GM18526 (cell line): Measurements from ENCODE around the gene ZDHHC1.

Experiments
- POLR2A ChIP-seq: IDR thresholded peaks from 3 replicates; pipeline ENCODE4 v1.6.1; 2011; ENCODE audit not compliant: insufficient read length; ENCODE audit errors: extremely low read depth

The ZDHHC1 gene

GRCh38 chr16:67426950-67427349 is 10.7 kb upstream of the ZDHHC1 start:
- TF ChIP-seq POLR2A: no peak

GRCh38 chr16:67426022-67426421 is 9.7 kb upstream of the ZDHHC1 start:
- TF ChIP-seq POLR2A: no peak

GRCh38 chr16:67425580-67425979 is 9.3 kb upstream of the ZDHHC1 start:
- TF ChIP-seq POLR2A: no peak

- TF ChIP-seq POLR2A: no peak
Observed at GRCh38 chr16:67425061-67425460, 8.8 kb upstream of the ZDHHC1 start.

- TF ChIP-seq POLR2A: no peak
Observed at GRCh38 chr16:67424261-67424615, 8.0 kb upstream of the ZDHHC1 start.

GRCh38 chr16:67423611-67424260 is 7.5 kb upstream of the ZDHHC1 start:
- TF ChIP-seq POLR2A: no peak

GRCh38 chr16:67423015-67423414 is 6.7 kb upstream of the ZDHHC1 start:
- TF ChIP-seq POLR2A: no peak

GRCh38 chr16:67421030-67421429 is 4.8 kb upstream of the ZDHHC1 start:
- no peak for TF ChIP-seq POLR2A

GRCh38 chr16:67419931-67420330 is 3.7 kb upstream of the ZDHHC1 start:
- TF ChIP-seq POLR2A: no peak

GRCh38 chr16:67419502-67419901 is 3.2 kb upstream of the ZDHHC1 start:
- no peak for TF ChIP-seq POLR2A

GRCh38 chr16:67417333-67418061 is 1.2 kb upstream of the ZDHHC1 start:
- TF ChIP-seq POLR2A: no peak

- no peak for TF ChIP-seq POLR2A
Observed at GRCh38 chr16:67413978-67414911, 2.0 kb downstream of the ZDHHC1 start.

- no peak for TF ChIP-seq POLR2A
Observed at GRCh38 chr16:67412294-67412693, 4.0 kb downstream of the ZDHHC1 start.

- TF ChIP-seq POLR2A: no peak
Observed at GRCh38 chr16:67411339-67411738, 4.9 kb downstream of the ZDHHC1 start.

- no peak for TF ChIP-seq POLR2A
Observed at GRCh38 chr16:67409631-67410030, 6.6 kb downstream of the ZDHHC1 start.
